GM12892 (cell line): ENCODE results near the gene HOXB6.

Experiments
- POLR2A ChIP-seq: IDR thresholded peaks from 2 replicates; pipeline ENCODE4 v1.6.1; 2011; ENCODE audit warnings: low read depth, low read length, control low read depth
- POLR2AphosphoS5 ChIP-seq: IDR thresholded peaks from 2 replicates; pipeline ENCODE4 v1.6.1; 2011; ENCODE audit warnings: low read depth, low read length, control low read depth

GRCh38 chr17:48594538-48595277 is 10.1 kb downstream of the HOXB6 start:
- TF ChIP-seq POLR2AphosphoS5 (no peak), POLR2A (no peak)
